Body of pancreas (tissue), 4 donors: ENCODE data around the gene LIPC. TPM values are rescaled to one million over a fixed set of nuclear protein-coding genes. Genes with fewer than 3 reads are reported as not detected.
A peak's percentile ranks its signal among the peaks of the same experiment; 100 is the strongest.

Experiments used
- ATAC-seq: fragments of 150-250 bp; one replicate; pipeline ENCODE4 v1.9.1; 2016
- DNase-seq, 4 donors: peaks; one replicate each; pipeline ENCODE4 v3.0.0-alpha.2; 2019
- H3K27ac ChIP-seq, 4 donors: fragments of 200-600 bp; sonication (generic); 1 replicate in 3 of 4; 2 replicates in 1 of 4; pipeline versions ENCODE4 v1.5.1 to v1.6.1; 2016 to 2019; ENCODE audit warnings: mild to moderate bottlenecking in 1 of 4, mixed read lengths in 1 of 4, moderate library complexity in 1 of 4
- H3K27me3 ChIP-seq, 2 donors: fragments of 200-600 bp; sonication (generic); one replicate each; pipeline ENCODE4 v1.6.0; 2016; ENCODE audit warnings: mild to moderate bottlenecking in 1 of 2
- H3K36me3 ChIP-seq, 2 donors: fragments of 200-600 bp; sonication (generic); replicated peaks in 1 of 2; 2 replicates each; pipeline ENCODE4 v1.5.1; 2016; ENCODE audit warnings: low read depth in 2 of 2; ENCODE audit not compliant: insufficient read depth in 1 of 2
- H3K4me1 ChIP-seq: fragments of 200-600 bp; sonication (generic); one replicate; pipeline ENCODE4 v1.6.0; 2016
- H3K4me3 ChIP-seq, 2 donors: fragments of 200-600 bp; sonication (generic); 1 replicate in 1 of 2; 2 replicates in 1 of 2; pipeline ENCODE4 v1.5.1; 2016 to 2019
- H3K9me3 ChIP-seq, 3 donors: fragments of 200-600 bp; sonication (generic); 1 replicate in 2 of 3; 2 replicates in 1 of 3; pipeline ENCODE4 v1.5.1; 2016
- CTCF ChIP-seq, 7 experiments: fragments of 450-650 bp in 4 of 7; fragments of 200-600 bp in 3 of 7; sonication (generic) in 3 of 7; IDR thresholded peaks; one replicate each; pipeline ENCODE4 v1.5.1; 2016 to 2019; ENCODE audit warnings: antibody characterized with exemption in 7 of 7
- POLR2A ChIP-seq, 3 donors: fragments of 450-650 bp; IDR thresholded peaks; one replicate each; pipeline ENCODE4 v1.6.1; 2016; ENCODE audit warnings: antibody characterized with exemption in 3 of 3, mild to moderate bottlenecking in 2 of 3
- WGBS, 2 donors: methylation state at CpG; one replicate each; pipeline ENCODE4 v1.1.5; 2017; 5-methylcytosine and 5-hydroxymethylcytosine counted together
- intact Hi-C: fragments of 100-400 bp; cut with DNase I; formaldehyde crosslinking; loops from one replicate; pipeline ENCODE4 v1.15.1; 2023
- total RNA-seq, 2 donors: library from RNA; depleted of rRNA; stranded (reverse); fragments of >200 nt; gene quantifications; one replicate each; pipeline ENCODE4 v1.1.0, GENCODE V29; 2016

LIPC gene
- total RNA-seq, 2 donors from 2014 or later = 1.6 to 2.3 TPM

- DNase-seq (no peak), ATAC-seq (no peak)
- TF ChIP-seq CTCF (IDR thresholded peaks at IDR 0.05) = no peak
- no peak for TF ChIP-seq POLR2A (IDR thresholded peaks at IDR 0.05)
- intact Hi-C loops = no loop called here
- no peaks in the 10 kb centered on the region for H3K36me3 ChIP-seq
- no peaks in the 10 kb centered on the region for H3K27me3 ChIP-seq
- H3K27ac ChIP-seq = peak overlapping the region in 2 of 4 donors; percentile 52 to 85
- 87 to 89% methylated on average over 11 of the region's 11 CpGs for WGBS, 2 donors
- H3K9me3 ChIP-seq = no peaks in the 10 kb centered on the region
- H3K4me1 ChIP-seq = peaks cover 27% of the 10 kb centered on the region
- no peak overlapping the region for H3K4me3 ChIP-seq
Observed at GRCh38 chr15:58444658-58445332, 13.0 kb downstream of the LIPC start.

GRCh38 chr15:58445865-58446264, 14.1 kb downstream of the LIPC start:
- intact Hi-C loops = no loop called here
- TF ChIP-seq POLR2A (IDR thresholded peaks at IDR 0.05) (no peak), CTCF (IDR thresholded peaks at IDR 0.05) (no peak)

GRCh38 chr15:58446521-58446920, 14.7 kb downstream of the LIPC start:
- no peaks in the 10 kb centered on the region for H3K27me3 ChIP-seq
- H3K27ac ChIP-seq = no peak overlapping the region
- DNase-seq (no peak), ATAC-seq (no peak)
- no peak for TF ChIP-seq POLR2A (IDR thresholded peaks at IDR 0.05)
- TF ChIP-seq CTCF (IDR thresholded peaks at IDR 0.05) = no peak
- H3K9me3 ChIP-seq = no peaks in the 10 kb centered on the region
- H3K4me1 ChIP-seq = peaks cover 11% of the 10 kb centered on the region
- H3K36me3 ChIP-seq = no peaks in the 10 kb centered on the region
- intact Hi-C loops = no loop called here
- WGBS, 2 donors = 92 to 100% methylated on average over 4 to 5 of the region's 5 CpGs
- no peak overlapping the region for H3K4me3 ChIP-seq

More at GRCh38 chr15:58445865-58446264, 14.1 kb downstream of the LIPC start:
- H3K4me1 ChIP-seq = peaks cover 16% of the 10 kb centered on the region
- H3K4me3 ChIP-seq = no peak overlapping the region
- no peak for DNase-seq
- WGBS, 2 donors = 90 to 92% methylated on average over 6 of the region's 6 CpGs
- no peak overlapping the region for H3K27ac ChIP-seq
- H3K27me3 ChIP-seq = no peaks in the 10 kb centered on the region
- H3K36me3 ChIP-seq = no peaks in the 10 kb centered on the region
- no peaks in the 10 kb centered on the region for H3K9me3 ChIP-seq
- ATAC-seq = no peak

GRCh38 chr15:58447271-58448010, 15.7 kb downstream of the LIPC start:
- no peaks in the 10 kb centered on the region for H3K27me3 ChIP-seq
- TF ChIP-seq CTCF (IDR thresholded peaks at IDR 0.05) (no peak), POLR2A (IDR thresholded peaks at IDR 0.05) (no peak)
- peak overlapping the region in 2 of 4 donors; percentile 30 to 57 for H3K27ac ChIP-seq
- DNase-seq = peak in 1 of 4 donors; percentile 14
- no peaks in the 10 kb centered on the region for H3K36me3 ChIP-seq
- 73 to 82% methylated on average over 10 of the region's 10 CpGs for WGBS, 2 donors
- peak; percentile 39 for ATAC-seq
- intact Hi-C loops = no loop called here
- H3K4me3 ChIP-seq = no peak overlapping the region
- H3K4me1 ChIP-seq = peaks cover 3% of the 10 kb centered on the region
- H3K9me3 ChIP-seq = no peaks in the 10 kb centered on the region
